ENCODE results near the gene WASHC1. TPM values are rescaled to one million over a fixed set of nuclear protein-coding genes. Genes with fewer than 3 reads are reported as not detected.
"Not testable (repeated sequence)": the region's sequence is repeated elsewhere in the genome, so short reads cannot be mapped to it uniquely, and the experiment has no call there.

WASHC1 gene
- total RNA-seq, 1 donor from 2014 or later, result 18.5 TPM

GRCh38 chr9:43636-44035 is 14.4 kb upstream of the WASHC1 start:
- H3K27ac Mint-ChIP-seq (ENCODE audit: unreplicated experiment); H3K4me3 Mint-ChIP-seq; H3K4me1 Mint-ChIP-seq; DNase-seq (ENCODE audit: low read depth, low spot score); H3K9me3 Mint-ChIP-seq; H3K36me3 Mint-ChIP-seq (ENCODE audit: low read depth): not testable (repeated sequence)
- H3K27me3 Mint-ChIP-seq (ENCODE audit: low read depth), result peaks cover 29% of the 10 kb centered on the region

GRCh38 chr9:43116-43515 is 13.9 kb upstream of the WASHC1 start:
- H3K27ac Mint-ChIP-seq (ENCODE audit: unreplicated experiment); H3K36me3 Mint-ChIP-seq (ENCODE audit: low read depth); H3K4me3 Mint-ChIP-seq; H3K4me1 Mint-ChIP-seq; H3K9me3 Mint-ChIP-seq; DNase-seq (ENCODE audit: low read depth, low spot score): not testable (repeated sequence)
- peaks cover 29% of the 10 kb centered on the region for H3K27me3 Mint-ChIP-seq (ENCODE audit: low read depth)

GRCh38 chr9:41819-42218 is 12.6 kb upstream of the WASHC1 start:
- not testable (repeated sequence) for H3K27ac Mint-ChIP-seq (ENCODE audit: unreplicated experiment); H3K4me3 Mint-ChIP-seq; DNase-seq (ENCODE audit: low read depth, low spot score); H3K36me3 Mint-ChIP-seq (ENCODE audit: low read depth); H3K9me3 Mint-ChIP-seq; H3K4me1 Mint-ChIP-seq
- peaks cover 29% of the 10 kb centered on the region for H3K27me3 Mint-ChIP-seq (ENCODE audit: low read depth)

- not testable (repeated sequence) for H3K36me3 Mint-ChIP-seq (ENCODE audit: low read depth); H3K27ac Mint-ChIP-seq (ENCODE audit: unreplicated experiment); DNase-seq (ENCODE audit: low read depth, low spot score); H3K4me1 Mint-ChIP-seq; H3K4me3 Mint-ChIP-seq; H3K9me3 Mint-ChIP-seq
- peaks cover 29% of the 10 kb centered on the region for H3K27me3 Mint-ChIP-seq (ENCODE audit: low read depth)
Observed at GRCh38 chr9:41261-41676, 12.0 kb upstream of the WASHC1 start.

- not testable (repeated sequence) for H3K36me3 Mint-ChIP-seq (ENCODE audit: low read depth); H3K27ac Mint-ChIP-seq (ENCODE audit: unreplicated experiment); H3K27me3 Mint-ChIP-seq (ENCODE audit: low read depth); H3K4me1 Mint-ChIP-seq; H3K9me3 Mint-ChIP-seq; H3K4me3 Mint-ChIP-seq; DNase-seq (ENCODE audit: low read depth, low spot score)
Observed at GRCh38 chr9:32308-32707, 3.1 kb upstream of the WASHC1 start.

GRCh38 chr9:28775-29174 is 481 bp downstream of the WASHC1 start:
- not testable (repeated sequence) for H3K4me3 Mint-ChIP-seq; DNase-seq (ENCODE audit: low read depth, low spot score); H3K27ac Mint-ChIP-seq (ENCODE audit: unreplicated experiment); H3K4me1 Mint-ChIP-seq; H3K36me3 Mint-ChIP-seq (ENCODE audit: low read depth); H3K9me3 Mint-ChIP-seq; H3K27me3 Mint-ChIP-seq (ENCODE audit: low read depth)

- H3K27ac Mint-ChIP-seq (ENCODE audit: unreplicated experiment); H3K4me1 Mint-ChIP-seq; H3K4me3 Mint-ChIP-seq; H3K36me3 Mint-ChIP-seq (ENCODE audit: low read depth); H3K27me3 Mint-ChIP-seq (ENCODE audit: low read depth); H3K9me3 Mint-ChIP-seq; DNase-seq (ENCODE audit: low read depth, low spot score): not testable (repeated sequence)
Observed at GRCh38 chr9:21621-22020, 7.6 kb downstream of the WASHC1 start.

GRCh38 chr9:16875-17274 is 12.4 kb downstream of the WASHC1 start:
- not testable (repeated sequence) for H3K4me3 Mint-ChIP-seq; H3K36me3 Mint-ChIP-seq (ENCODE audit: low read depth)

GRCh38 chr9:14129-14809 is 15.0 kb downstream of the WASHC1 start:
- H3K9me3 Mint-ChIP-seq; H3K4me1 Mint-ChIP-seq; H3K4me3 Mint-ChIP-seq; H3K27ac Mint-ChIP-seq (ENCODE audit: unreplicated experiment); DNase-seq (ENCODE audit: low read depth, low spot score); H3K27me3 Mint-ChIP-seq (ENCODE audit: low read depth); H3K36me3 Mint-ChIP-seq (ENCODE audit: low read depth): not testable (repeated sequence)

More at GRCh38 chr9:16875-17274, 12.4 kb downstream of the WASHC1 start:
- H3K9me3 Mint-ChIP-seq; DNase-seq (ENCODE audit: low read depth, low spot score); H3K27ac Mint-ChIP-seq (ENCODE audit: unreplicated experiment); H3K27me3 Mint-ChIP-seq (ENCODE audit: low read depth); H3K4me1 Mint-ChIP-seq: not testable (repeated sequence)

GRCh38 chr9:11206-11605 is 18.1 kb downstream of the WASHC1 start:
- not testable (repeated sequence) for H3K27me3 Mint-ChIP-seq (ENCODE audit: low read depth); H3K27ac Mint-ChIP-seq (ENCODE audit: unreplicated experiment); H3K36me3 Mint-ChIP-seq (ENCODE audit: low read depth); H3K4me3 Mint-ChIP-seq; H3K4me1 Mint-ChIP-seq; H3K9me3 Mint-ChIP-seq
- peak; percentile 60 for TF ChIP-seq CTCF (conservative IDR thresholded peaks at IDR 0.05)
- peak; percentile 53 for DNase-seq (ENCODE audit: low read depth, low spot score)

GRCh38 chr9:10653-11053 is 18.6 kb downstream of the WASHC1 start:
- peak overlapping the region; percentile 21 for H3K4me3 Mint-ChIP-seq
- H3K27ac Mint-ChIP-seq (ENCODE audit: unreplicated experiment); H3K36me3 Mint-ChIP-seq (ENCODE audit: low read depth); H3K9me3 Mint-ChIP-seq; H3K27me3 Mint-ChIP-seq (ENCODE audit: low read depth); H3K4me1 Mint-ChIP-seq: not testable (repeated sequence)
- peak; percentile 12 for DNase-seq (ENCODE audit: low read depth, low spot score)

GRCh38 chr9:10207-10606 is 19.0 kb downstream of the WASHC1 start:
- not testable (repeated sequence) for DNase-seq (ENCODE audit: low read depth, low spot score); H3K9me3 Mint-ChIP-seq; H3K4me1 Mint-ChIP-seq; H3K27me3 Mint-ChIP-seq (ENCODE audit: low read depth); H3K36me3 Mint-ChIP-seq (ENCODE audit: low read depth); H3K27ac Mint-ChIP-seq (ENCODE audit: unreplicated experiment)
- peak overlapping the region; percentile 21 for H3K4me3 Mint-ChIP-seq

Measured in neural crest cell (in vitro differentiated cells).